ENCODE measurements around the gene FOLR2. TPM values are rescaled to one million over a fixed set of nuclear protein-coding genes. Genes with fewer than 3 reads are reported as not detected.
"Not testable (repeated sequence)": the region's sequence is repeated elsewhere in the genome, so short reads cannot be mapped to it uniquely, and the experiment has no call there.

FOLR2 gene
- 10 to 100 TPM in 1 of 4 donors, 1 to 10 TPM in 2, not detected in 1; 6.4 to 16.1 (median 8.6) TPM for total RNA-seq

DNA sequence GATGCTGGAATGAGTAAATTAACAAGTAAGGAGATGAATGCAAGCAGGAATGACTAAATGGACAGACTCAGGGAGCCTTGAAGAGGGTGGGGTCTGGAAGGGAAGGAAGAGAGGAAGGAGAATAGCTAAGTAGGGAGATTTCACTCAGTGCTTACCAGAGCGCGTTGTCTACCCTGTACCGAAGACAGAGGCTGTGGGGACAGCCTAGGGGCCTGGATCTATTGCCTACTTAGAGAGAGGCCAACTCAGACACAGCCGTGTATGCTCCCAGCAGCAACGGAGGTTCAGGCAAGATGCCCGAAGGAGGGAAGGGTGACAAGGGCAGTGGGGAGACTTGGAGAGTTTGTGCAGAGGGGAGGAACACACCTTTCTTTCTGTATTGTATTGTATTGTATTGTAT, at the start of gene FOLR2:
Gene FOLR2 (plus strand): TSS at position 157 of the 400 bp plus-strand sequence. CDS start 1,791 bp downstream, outside the sequence.
- no peak for DNase-seq
- peaks cover 17% of the 10 kb centered on the region for H3K27me3 ChIP-seq

DNA sequence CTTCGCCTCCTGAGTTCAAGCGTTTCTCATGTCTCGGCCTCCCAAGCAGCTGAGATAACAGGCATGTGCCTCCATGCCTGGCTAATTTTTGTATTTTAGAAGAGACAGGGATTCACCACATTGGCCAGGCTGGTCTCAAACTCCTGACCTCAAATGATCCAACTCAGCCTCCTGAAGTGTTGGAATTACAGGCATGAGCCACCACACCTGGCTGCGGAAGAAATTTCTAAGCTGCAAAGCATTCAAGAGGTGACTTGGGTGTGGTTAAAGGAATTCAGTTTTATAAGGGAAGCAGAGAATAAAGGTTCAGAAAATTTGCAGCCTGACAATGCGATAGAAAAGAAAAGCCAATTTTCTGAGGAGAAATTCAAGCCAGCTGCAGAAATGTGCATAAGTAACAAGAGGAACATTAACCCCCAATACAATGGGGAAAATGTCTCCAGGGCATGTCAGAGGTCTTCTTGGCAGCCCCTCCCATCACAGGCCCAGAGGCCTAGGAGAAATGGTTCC, 47.5 kb upstream of the FOLR2 start:
- in situ Hi-C loops (cut with MboI; ENCODE audit: low pct_ligation_motif_present in 1 of 4, low pct_unique_long_range_greater_than_20kb in 1 of 4, low sequenced_read_pairs in 3 of 4); H3K9me3 ChIP-seq; H3K27me3 ChIP-seq; intact Hi-C loops (cut with DNase I; ENCODE audit: low total_unique reads); H3K4me3 ChIP-seq; DNase-seq; H3K36me3 ChIP-seq: not testable (repeated sequence)
- Histone ChIP-seq H3K27ac (peak overlapping the region; percentile 53 to 77 (median 64)), H3K4me1 (peaks cover 0 to 37% (median 7%) of the 10 kb centered on the region in 4 donors)
- WGBS, 2 donors (ENCODE audit: low coverage in 1 of 2): 85 to 91% methylated on average over 5 of the region's 5 CpGs

More for the DNA sequence above, at the start of gene FOLR2:
- TF ChIP-seq, protein P1, sequence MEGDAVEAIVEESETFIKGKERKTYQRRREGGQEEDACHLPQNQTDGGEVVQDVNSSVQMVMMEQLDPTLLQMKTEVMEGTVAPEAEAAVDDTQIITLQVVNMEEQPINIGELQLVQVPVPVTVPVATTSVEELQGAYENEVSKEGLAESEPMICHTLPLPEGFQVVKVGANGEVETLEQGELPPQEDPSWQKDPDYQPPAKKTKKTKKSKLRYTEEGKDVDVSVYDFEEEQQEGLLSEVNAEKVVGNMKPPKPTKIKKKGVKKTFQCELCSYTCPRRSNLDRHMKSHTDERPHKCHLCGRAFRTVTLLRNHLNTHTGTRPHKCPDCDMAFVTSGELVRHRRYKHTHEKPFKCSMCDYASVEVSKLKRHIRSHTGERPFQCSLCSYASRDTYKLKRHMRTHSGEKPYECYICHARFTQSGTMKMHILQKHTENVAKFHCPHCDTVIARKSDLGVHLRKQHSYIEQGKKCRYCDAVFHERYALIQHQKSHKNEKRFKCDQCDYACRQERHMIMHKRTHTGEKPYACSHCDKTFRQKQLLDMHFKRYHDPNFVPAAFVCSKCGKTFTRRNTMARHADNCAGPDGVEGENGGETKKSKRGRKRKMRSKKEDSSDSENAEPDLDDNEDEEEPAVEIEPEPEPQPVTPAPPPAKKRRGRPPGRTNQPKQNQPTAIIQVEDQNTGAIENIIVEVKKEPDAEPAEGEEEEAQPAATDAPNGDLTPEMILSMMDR (IDR thresholded peaks at IDR 0.05): no peak
- TF ChIP-seq POLR2AphosphoS5 (IDR thresholded peaks at IDR 0.05) (no peak), POLR2A (IDR thresholded peaks at IDR 0.05) (no peak), EP300 (IDR thresholded peaks at IDR 0.05; ENCODE audit: low read depth) (no peak)
- intact Hi-C loops (cut with DNase I; ENCODE audit: low total_unique reads) (no loop called here), in situ Hi-C loops (cut with MboI; ENCODE audit: low pct_ligation_motif_present in 1 of 4, low pct_unique_long_range_greater_than_20kb in 1 of 4, low sequenced_read_pairs in 3 of 4) (no loop called here)
- Histone ChIP-seq H3K36me3 (no peaks in the 10 kb centered on the region), H3K4me3 (peak within 1 kb of the TSS in 1 of 4 donors; percentile 0), H3K4me1 (no peaks in the 10 kb centered on the region), H3K9me3 (no peaks in the 10 kb centered on the region), H3K27ac (peak within 1 kb of the TSS in 1 of 4 donors; percentile 30)
- WGBS, 2 donors (ENCODE audit: low coverage in 1 of 2): 93 to 100% methylated on average over 3 to 6 of the region's 6 CpGs

DNA sequence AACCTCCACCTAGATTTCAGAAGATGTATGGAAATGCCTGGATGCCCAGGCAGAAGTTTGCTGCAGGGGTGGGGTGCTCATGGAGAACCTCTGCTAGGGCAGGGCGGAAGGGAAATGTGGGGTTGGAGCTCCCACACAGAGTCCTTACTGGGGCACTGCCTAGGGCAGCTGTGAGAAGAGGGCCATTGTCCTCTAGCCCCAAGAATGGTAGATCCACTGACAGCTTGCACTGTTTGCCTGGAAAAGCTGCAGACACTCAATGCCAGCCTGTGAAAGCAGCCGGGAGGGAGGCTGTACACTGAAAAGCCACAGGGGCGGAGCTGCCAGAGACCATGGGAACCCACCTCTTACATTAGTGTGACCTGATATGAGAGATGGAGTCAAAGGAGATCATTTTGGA, 46.8 kb upstream of the FOLR2 start:
- H3K4me3 ChIP-seq; H3K36me3 ChIP-seq; H3K27me3 ChIP-seq; intact Hi-C loops (cut with DNase I; ENCODE audit: low total_unique reads); H3K9me3 ChIP-seq; DNase-seq; in situ Hi-C loops (cut with MboI; ENCODE audit: low pct_ligation_motif_present in 1 of 4, low pct_unique_long_range_greater_than_20kb in 1 of 4, low sequenced_read_pairs in 3 of 4): not testable (repeated sequence)
- peak overlapping the region; percentile 53 to 77 (median 64) for H3K27ac ChIP-seq
- WGBS, 2 donors (ENCODE audit: low coverage in 1 of 2): 81% methylated on average over 3 of the region's 3 CpGs; no CpG with 5 or more reads in 1 of the 2 donors
- H3K4me1 ChIP-seq: peaks cover 0 to 42% (median 7%) of the 10 kb centered on the region in 4 donors

- 90% methylated on average over 4 of the region's 4 CpGs; no CpG with 5 or more reads in 1 of the 2 donors for WGBS, 2 donors (ENCODE audit: low coverage in 1 of 2)
These were observed 44.6 kb upstream of the FOLR2 start for GRCh38 chr11:72172043-72172442.

GRCh38 chr11:72173291-72173690, 43.3 kb upstream of the FOLR2 start:
- no peaks in the 10 kb centered on the region for H3K36me3 ChIP-seq
- H3K27ac ChIP-seq: peak overlapping the region in 3 of 4 donors; percentile 74 to 81 (median 79)
- intact Hi-C loops (cut with DNase I; ENCODE audit: low total_unique reads): no loop called here
- no peak overlapping the region for H3K4me3 ChIP-seq
- peaks cover 0 to 47% (median 9%) of the 10 kb centered on the region in 4 donors for H3K4me1 ChIP-seq
- in situ Hi-C loops (cut with MboI; ENCODE audit: low pct_ligation_motif_present in 1 of 4, low pct_unique_long_range_greater_than_20kb in 1 of 4, low sequenced_read_pairs in 3 of 4): no loop called here
- no peaks in the 10 kb centered on the region for H3K27me3 ChIP-seq
- 82 to 100% methylated on average over 1 to 3 of the region's 3 CpGs for WGBS, 2 donors (ENCODE audit: low coverage in 1 of 2)
- DNase-seq: no peak
- TF ChIP-seq, protein P1 (IDR thresholded peaks at IDR 0.05): no peak
- TF ChIP-seq EP300 (IDR thresholded peaks at IDR 0.05; ENCODE audit: low read depth): no peak
- TF ChIP-seq POLR2A (IDR thresholded peaks at IDR 0.05): no peak
- TF ChIP-seq POLR2AphosphoS5 (IDR thresholded peaks at IDR 0.05): no peak
- no peaks in the 10 kb centered on the region for H3K9me3 ChIP-seq

More at GRCh38 chr11:72172043-72172442, 44.6 kb upstream of the FOLR2 start:
- peaks cover 0 to 47% (median 9%) of the 10 kb centered on the region in 4 donors for H3K4me1 ChIP-seq
- H3K36me3 ChIP-seq; H3K27me3 ChIP-seq; DNase-seq; in situ Hi-C loops (cut with MboI; ENCODE audit: low pct_ligation_motif_present in 1 of 4, low pct_unique_long_range_greater_than_20kb in 1 of 4, low sequenced_read_pairs in 3 of 4); H3K4me3 ChIP-seq; H3K27ac ChIP-seq; intact Hi-C loops (cut with DNase I; ENCODE audit: low total_unique reads); H3K9me3 ChIP-seq: not testable (repeated sequence)
